Stimulated activated CD4-positive, alpha-beta T cell treated with anti-CD3 and anti-CD28 coated beads, Interleukin-2, amount 100 ng/mL, for 4 hours (primary cell): ENCODE measurements around the gene PRSS38.

Source experiments
- DNase-seq: peaks from one replicate; pipeline ENCODE4 v3.0.0-alpha.2; 2020; ENCODE audit warnings: low read depth

PRSS38 gene

GRCh38 chr1:227815468-227816409 lies at the start of gene PRSS38:
PRSS38 (plus strand) TSS chr1:227815675; CDS start chr1:227815717, 42 bp downstream.
- DNase-seq, result no peak

DNA sequence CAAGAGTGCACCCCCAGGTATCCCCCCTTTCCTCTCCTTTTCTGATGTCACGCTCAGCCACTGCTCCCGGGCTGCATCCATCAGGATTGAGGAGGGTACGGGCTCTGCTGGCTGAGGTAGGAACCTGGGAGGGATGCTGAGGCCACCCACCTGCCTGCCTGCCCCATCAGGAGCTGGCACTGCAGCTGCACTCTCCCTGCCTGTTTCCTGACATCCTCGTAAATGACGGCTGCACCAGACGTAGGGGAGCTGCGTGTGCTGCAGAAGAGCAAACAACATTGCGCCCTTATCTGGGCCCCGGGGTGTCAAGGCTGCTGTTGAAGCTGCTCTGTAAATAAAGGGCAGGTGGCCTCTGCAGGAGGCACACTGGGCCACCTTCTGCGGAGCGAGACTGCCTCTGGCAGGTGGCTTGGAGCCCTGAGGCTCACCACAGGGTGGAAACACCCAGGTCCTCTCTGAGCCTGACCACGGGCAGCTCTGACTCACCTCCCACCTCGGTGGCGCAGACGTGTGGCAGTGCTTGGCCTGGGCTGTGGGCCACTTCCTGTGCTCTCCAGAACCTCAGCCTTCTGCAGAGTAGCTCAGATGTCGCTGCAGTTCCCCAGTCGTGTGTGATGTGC lies 49.4 kb upstream of the PRSS38 start:
- peak; percentile 33 for DNase-seq

DNA sequence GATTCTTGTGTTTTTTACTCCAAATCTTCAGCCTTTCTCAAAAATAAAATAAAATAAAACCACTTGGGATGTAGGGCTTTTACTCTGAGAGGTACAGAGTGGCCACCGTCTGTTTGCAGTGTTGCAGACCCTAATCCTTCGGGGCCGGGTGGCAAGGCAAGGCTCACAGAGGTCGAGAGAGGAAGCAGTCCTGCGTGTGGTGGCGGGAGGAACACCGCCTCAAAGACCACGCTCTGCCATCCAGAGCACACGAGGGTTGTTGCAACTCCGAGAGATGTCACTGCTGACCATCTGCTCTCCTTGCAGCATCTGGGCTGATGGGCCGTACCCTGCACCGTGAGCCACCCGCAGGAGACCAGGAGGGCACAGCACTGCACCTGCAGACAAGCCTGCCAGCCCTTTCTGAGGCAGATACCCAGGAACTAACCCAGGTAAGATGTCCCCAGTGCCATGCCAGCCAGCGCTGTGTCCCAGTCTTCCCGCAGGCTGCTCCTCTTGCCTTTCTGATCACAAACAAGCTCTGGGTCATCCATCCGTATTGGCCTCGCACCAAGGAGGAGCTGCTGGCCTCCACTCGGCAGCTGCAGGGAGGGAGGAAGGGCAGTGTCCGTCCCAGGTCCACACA lies 48.7 kb upstream of the PRSS38 start:
- no peak for DNase-seq

- no peak for DNase-seq
Observed at GRCh38 chr1:227767401-227768124, 47.9 kb upstream of the PRSS38 start.

- DNase-seq, result no peak
Observed at GRCh38 chr1:227768125-227768439, 47.4 kb upstream of the PRSS38 start.

GRCh38 chr1:227768640-227769039 lies 46.8 kb upstream of the PRSS38 start:
- DNase-seq, result no peak

DNA sequence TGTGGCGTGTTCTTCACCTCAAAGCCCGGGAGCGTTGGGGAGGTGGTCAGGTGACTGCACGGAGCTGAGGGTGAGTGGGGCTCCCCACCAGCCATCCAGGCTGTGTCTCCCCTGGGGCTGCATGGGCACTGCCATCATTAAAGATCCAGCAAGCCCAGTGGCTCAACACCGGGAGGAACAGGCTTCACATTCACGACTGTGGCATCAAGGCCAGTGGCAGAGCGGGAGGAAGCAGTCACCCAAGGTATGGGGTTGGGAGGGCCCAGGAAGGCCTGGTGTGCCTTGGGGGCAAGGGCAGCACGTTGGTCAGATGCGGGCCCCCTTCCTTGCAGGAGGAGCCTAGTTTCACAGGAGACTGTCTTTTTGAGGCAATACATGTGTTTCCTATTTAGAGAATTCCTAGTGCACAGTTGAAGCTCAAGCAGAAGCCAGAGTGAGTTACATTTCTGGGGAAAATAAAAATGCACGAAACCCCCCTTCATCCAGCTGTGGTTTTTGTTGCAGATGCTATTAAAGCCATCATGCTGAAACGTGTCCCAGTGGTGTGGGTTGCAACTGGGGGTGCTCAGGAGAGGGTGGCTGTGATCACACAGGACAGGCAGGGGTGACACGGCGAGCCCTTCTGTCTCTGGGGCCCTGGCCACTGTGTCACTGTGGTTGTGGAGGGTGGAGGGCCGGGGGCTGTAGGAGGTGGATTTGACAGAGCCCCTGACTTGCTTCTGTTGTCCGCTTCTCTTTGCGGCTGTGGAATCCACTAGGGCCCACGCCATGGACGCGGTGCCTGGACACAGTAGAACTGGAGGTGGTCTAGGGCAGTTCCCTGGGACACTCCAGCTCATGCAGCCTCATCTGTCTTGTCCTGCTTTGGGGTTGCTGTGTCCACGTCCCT lies 46.2 kb upstream of the PRSS38 start:
- DNase-seq, result no peak

DNA sequence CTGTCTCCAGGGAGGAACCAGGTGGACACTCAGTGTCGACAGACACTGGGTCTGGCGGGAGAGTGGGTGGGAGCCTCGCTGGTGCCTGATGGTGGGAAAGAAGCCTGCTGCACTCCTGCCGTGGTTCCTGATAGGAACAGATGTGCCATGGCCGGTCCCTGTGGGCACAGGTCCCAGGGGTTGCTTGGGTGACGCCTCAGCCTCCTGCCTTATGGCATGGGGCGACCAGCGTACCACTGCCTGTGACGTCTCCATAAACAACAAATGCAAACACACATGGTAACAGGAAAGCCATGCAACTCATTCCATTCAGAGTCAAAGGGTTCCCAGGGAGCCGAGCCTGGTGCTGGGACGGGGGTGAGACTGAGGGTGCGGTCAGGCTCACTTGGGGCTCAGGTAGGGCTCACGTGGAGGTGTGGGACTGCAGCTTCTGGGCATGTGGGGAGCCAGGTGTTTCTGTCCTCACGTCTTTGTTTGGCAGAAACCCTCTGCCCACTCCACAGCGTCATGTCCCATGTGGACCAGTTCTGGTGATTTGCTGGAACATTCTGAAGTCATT lies 45.5 kb upstream of the PRSS38 start:
- DNase-seq, result no peak

DNA sequence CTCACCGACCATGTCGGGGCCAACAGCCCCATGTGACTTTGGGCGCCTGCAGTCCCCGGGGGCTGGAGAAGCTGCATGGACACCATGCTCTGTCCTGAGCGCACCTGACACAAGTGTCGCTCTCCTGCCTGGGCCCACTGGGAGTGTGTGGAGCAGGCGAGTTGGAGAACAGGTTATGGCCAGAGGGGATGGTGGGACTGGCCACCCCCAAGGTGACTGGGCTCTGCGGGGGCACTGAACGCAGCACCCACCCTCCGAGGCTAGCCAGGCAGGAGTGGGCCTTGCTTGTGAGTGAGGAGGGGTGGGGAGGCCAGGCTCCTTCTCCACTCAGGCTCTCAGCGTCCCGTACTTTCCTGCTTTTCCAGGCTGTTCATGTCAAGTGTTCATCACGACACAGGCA lies 44.7 kb upstream of the PRSS38 start:
- DNase-seq, result no peak

DNA sequence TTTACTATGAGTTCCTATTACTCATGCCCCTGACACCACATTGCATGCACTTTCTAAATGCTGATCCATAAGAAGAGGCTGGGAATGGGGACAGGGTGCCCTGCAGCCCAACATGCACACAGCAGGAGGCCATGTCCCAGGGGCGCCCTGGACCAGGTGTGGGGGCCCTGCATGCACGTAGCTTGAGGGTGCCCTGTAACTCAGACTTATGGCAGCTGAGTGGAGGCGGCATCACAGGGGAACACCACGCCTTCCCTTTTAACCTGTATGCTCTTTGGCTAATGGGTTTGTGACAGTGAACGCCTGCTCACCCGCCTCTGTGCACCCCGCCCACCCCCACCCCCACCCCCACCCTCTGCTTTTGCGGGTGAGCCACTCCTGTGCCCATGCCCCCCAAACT lies 44.1 kb upstream of the PRSS38 start:
- no peak for DNase-seq

GRCh38 chr1:227771771-227772170 lies 43.7 kb upstream of the PRSS38 start:
- DNase-seq, result no peak

DNA sequence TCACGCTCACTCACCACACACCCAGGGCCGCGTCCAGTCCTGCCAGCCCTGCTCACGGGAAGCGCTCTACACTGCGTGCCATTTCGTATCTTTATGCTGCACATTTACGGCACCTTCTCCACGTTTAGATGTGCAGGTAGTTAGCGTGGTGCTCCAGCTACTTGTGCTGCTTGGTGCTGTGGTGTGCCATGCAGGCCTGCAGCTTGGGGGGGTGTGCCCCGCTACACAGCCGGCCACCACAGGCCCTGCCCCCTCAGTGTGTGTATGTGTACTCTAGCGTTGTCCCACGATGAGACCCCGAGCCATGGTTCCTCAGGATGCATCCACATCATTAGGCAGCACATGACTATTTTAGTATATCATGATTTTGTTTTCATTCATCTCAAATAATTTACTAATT lies 41.9 kb upstream of the PRSS38 start:
- no peak for DNase-seq

DNA sequence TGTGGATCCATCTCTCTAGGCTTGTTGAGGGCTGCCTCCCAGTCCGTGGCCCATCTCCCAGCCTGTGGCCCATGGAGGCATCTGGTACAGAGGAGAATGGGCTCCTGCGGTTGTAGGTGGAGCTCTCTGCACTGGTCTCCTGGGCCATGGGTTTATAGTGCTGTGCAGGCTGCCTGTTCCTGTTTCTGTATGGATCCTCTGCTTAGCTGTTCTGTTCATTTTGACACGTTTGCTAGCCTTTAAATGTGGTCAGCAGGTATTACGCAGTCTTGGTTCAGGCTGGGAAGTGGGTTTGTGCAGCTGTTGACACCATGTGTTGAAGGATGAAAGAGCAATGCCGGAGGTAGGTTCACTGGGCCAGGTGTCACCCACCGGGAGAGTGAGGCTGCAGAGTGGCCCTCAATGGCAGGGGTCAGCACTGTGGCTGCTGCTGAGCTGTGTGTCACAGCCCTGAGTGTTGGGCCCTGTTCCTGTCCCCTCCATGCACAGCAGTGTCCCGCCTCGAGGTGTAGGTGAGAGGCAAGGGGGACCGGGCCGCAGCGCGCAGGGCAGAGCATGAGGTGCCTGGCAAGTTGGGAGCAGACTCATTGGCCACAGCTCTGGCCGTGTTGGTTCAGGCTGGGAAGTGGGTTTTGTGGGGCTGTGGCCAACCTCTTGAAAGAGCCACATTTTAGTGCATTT lies 41.3 kb upstream of the PRSS38 start:
- no peak for DNase-seq

DNA sequence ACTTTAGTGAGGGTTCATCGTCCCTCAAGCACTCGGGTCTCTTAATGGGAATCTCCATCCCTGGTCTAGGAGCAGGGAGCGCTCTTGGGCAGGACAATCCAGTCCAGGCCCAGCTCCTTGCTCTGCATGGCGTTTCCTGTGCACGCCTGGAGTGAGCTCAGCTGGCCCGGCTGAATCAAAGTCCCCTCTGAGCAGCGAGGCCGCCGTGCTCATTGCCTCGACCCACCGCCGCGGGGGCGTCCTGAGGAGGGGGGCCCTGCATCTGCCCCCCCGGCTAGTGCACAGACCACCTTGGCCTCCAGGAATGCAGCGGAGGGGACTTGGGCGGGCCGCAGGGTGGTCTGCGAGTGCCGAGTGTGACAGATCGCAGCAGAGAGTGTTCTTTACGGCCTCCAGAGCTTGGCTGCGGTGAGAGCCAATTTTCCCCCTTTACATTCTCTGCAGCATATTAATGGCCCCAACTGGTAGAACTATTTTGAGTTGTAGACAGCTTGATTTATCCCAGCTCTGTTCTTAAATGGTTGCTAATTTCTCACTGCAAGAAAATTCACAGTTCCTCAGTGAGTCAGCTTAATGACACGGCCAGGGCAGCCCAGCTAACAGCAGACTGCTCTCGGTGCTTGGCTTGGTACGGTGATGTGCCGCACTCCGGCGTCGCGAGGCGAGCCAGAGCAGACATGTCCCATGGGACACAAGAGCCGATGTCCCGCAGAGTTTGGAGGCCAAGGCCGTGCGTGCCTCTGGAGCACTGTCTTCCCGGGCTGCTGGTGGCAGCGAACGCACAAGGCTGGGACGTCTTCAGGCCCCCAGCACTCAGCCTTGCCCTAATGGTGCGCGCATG lies 40.4 kb upstream of the PRSS38 start:
- DNase-seq, result no peak

DNA sequence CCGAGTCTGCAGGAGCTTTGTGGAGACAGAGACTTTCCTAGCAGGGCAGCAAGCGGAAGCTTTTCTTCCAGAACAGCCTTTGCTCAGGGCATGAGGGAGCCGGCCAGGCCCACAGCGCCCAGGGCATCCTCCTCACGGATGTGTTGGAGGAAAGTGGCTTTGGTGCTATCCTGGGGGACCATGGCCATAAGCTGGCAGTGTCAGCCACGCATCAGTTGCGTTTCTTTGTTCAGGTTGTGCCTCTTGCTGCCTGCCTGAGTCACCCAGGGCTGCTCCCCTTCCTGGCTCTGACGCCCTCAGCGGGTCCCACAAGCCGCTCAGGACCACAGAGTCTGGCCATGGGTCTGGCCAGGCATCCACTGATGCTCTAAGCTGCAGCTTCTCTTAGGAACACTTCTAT lies 39.6 kb upstream of the PRSS38 start:
- no peak for DNase-seq

GRCh38 chr1:227776331-227776771 lies 39.1 kb upstream of the PRSS38 start:
- no peak for DNase-seq

DNA sequence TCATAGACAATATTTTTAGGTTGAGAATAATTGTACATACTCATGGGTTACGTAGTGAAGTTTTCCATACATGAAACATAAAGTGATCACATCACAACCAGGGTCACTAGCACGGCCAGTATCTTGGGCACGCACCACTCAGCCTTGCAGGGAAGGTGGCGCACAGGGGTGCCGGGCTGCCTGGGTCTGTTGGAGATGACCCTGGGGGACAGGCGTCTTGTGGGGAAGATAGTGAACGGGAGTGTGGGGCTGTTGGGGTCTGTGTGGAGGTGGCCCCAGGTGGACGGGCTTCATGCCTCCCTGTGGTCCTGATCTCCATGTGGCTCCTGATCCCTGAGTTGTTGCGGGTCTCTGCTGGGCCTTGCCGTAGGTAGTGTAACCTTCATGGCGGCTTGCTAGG lies 38.3 kb upstream of the PRSS38 start:
- DNase-seq, result no peak

- DNase-seq, result no peak
Observed at GRCh38 chr1:227777646-227778045, 37.8 kb upstream of the PRSS38 start.

DNA sequence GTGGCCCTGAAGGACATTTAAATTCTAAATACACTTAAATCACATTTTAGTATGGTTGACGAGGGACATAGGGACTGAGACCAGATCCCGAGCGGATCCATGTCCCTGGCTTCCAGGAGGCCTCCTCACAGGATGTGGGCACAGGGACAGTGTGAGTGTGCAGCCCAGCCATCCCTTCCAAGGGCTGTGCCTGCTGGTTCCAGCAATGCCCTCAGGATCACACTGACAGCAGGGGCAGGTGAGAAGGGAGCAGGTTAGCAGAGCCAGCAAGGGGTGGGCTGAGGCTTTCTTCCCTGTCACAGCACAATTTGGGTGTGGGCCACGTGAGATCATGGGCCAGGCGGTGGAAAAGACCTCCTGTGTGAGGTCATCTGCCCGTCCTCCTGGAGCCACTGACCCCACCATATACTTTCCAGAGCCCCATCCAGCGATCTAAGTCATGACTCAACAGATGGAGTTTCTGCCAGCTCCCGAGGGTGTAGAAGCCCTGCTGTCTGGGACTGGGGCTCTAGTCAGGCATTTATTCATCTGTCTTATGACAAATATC lies 37.0 kb upstream of the PRSS38 start:
- DNase-seq, result no peak
